ENCODE measurements around the gene TAPBP. TPM values are rescaled to one million over a fixed set of nuclear protein-coding genes. Genes with fewer than 3 reads are reported as not detected.

TAPBP gene
- total and polyA plus RNA-seq, 9 of the 15 experiments (the other 6 are each of a cell fraction or from before 2014, with no cell fraction given), result 5.6 to 74.0 (median 22.3) TPM

GRCh38 chr6:33298773-33299236 is 15.1 kb downstream of the TAPBP start, which contains the start of gene RGL2 (continued):
- TF ChIP-seq PYGO2 (tag; IDR thresholded peaks at IDR 0.05), result no peak
- peak in 1 of 2 experiments; percentile 52 for TF ChIP-seq E2F6 (IDR thresholded peaks at IDR 0.05; ENCODE audit: borderline replicate concordance in 1 of 2, extremely low read depth in 1 of 2, insufficient read depth in 1 of 2, insufficient read length in 1 of 2, low read depth in 1 of 2, low read length in 1 of 2, poor library complexity in 1 of 2, severe bottlenecking in 1 of 2)
- no peak for TF ChIP-seq HMGXB4 (CRISPR knock-in tag; IDR thresholded peaks at IDR 0.05)
- TF ChIP-seq SUPT5H (IDR thresholded peaks at IDR 0.05), result no peak
- no peak for TF ChIP-seq CLOCK (CRISPR knock-in tag; IDR thresholded peaks at IDR 0.05; ENCODE audit: borderline replicate concordance)
- TF ChIP-seq ATF6 (CRISPR knock-in tag; IDR thresholded peaks at IDR 0.05), result no peak
- TF ChIP-seq PML (IDR thresholded peaks at IDR 0.05; ENCODE audit: low read length), result no peak
- no peak for TF ChIP-seq MBD2 (IDR thresholded peaks at IDR 0.05; ENCODE audit: borderline replicate concordance, low read depth)
- 0 out of 2 replicates have a peak, but pooled peaks have one; percentile 33 for TF ChIP-seq ZNF134 (CRISPR knock-in tag; conservative IDR thresholded peaks at IDR 0.05)
- no peak for TF ChIP-seq ZNF217 (CRISPR knock-in tag; IDR thresholded peaks at IDR 0.05)
- TF ChIP-seq, protein P1, sequence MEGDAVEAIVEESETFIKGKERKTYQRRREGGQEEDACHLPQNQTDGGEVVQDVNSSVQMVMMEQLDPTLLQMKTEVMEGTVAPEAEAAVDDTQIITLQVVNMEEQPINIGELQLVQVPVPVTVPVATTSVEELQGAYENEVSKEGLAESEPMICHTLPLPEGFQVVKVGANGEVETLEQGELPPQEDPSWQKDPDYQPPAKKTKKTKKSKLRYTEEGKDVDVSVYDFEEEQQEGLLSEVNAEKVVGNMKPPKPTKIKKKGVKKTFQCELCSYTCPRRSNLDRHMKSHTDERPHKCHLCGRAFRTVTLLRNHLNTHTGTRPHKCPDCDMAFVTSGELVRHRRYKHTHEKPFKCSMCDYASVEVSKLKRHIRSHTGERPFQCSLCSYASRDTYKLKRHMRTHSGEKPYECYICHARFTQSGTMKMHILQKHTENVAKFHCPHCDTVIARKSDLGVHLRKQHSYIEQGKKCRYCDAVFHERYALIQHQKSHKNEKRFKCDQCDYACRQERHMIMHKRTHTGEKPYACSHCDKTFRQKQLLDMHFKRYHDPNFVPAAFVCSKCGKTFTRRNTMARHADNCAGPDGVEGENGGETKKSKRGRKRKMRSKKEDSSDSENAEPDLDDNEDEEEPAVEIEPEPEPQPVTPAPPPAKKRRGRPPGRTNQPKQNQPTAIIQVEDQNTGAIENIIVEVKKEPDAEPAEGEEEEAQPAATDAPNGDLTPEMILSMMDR (IDR thresholded peaks at IDR 0.05 in 2 of 3, conservative IDR thresholded peaks at IDR 0.05 in 1 of 3; ENCODE audit: insufficient read depth in 2 of 3, low read depth in 1 of 3, low read length in 3 of 3), result no peak
- TF ChIP-seq NFIX (CRISPR knock-in tag; IDR thresholded peaks at IDR 0.05; ENCODE audit: low read depth), result no peak
- TF ChIP-seq, protein P2, sequence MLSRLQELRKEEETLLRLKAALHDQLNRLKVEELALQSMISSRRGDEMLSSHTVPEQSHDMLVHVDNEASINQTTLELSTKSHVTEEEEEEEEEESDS (CRISPR knock-in tag; IDR thresholded peaks at IDR 0.05), result no peak
- TF ChIP-seq XRCC5 (IDR thresholded peaks at IDR 0.05; ENCODE audit: low read depth, low read length), result no peak

Data from K562 (cell line).